GM19023 (cell line): Measurements from ENCODE around the gene DDO.

ENCODE experiments used
- ATAC-seq: cut with Tn5 transposase; IDR thresholded peaks from one replicate; pipeline ENCODE4 v1.9.1; 2021; ENCODE audit warnings: mild to moderate bottlenecking, moderate library complexity; ENCODE audit not compliant: unreplicated experiment

The DDO gene

DNA sequence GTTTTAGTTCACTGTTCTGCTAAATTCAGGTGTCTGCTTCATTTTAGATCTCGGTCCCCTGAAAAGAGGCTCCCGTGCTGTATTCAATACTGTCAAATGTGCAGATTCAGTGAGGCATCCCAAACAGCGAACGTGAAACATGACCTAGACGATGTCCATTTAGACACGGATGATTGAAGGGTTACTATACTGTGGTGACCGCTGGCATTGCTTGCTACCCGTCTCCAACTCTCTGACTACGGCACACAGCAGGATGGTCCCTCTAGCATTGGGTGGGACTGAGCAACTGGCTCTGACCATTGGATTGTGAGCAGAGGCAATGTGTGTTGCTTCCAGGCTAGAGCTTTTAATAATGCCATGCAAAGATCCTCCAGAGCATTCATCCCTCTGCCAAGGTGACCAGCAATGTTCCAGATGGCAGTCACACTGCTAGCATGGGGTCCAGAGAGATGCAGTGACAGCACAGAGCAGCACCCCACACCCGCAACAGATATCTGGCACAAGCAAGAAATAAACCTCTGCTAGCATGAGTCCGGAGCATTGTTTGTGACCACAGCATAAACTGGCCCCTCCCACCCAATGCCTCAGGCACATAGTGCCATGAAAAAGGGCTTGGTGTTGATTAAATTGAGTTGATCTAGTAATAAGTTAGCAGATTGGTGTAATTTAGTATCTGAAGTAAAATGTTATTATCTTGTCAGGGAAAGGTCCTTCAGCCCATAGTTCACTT is 66.2 kb downstream of the DDO start:
- ATAC-seq = no peak

DNA sequence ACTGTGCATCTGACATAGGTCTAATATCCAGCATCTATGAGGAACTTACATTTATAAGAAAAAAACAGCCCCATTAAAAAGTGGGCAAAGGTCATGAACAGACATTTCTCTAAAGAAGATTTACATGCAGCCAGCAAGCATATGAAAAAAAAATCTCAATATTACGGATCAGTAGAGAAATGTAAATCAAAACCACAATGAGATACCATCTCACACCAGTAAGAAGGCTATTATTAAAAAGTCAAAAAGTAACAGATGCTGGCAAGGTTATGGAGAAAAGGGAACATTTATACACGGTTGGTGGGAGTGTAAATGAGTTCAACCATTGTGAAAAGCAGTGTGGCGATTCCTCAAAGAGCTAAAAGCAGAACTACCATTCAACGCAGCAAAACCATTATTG is 70.3 kb downstream of the DDO start:
- ATAC-seq = no peak

GRCh38 chr6:110342759-110343158 is 72.6 kb downstream of the DDO start:
- no peak for ATAC-seq
